Left ventricle myocardium inferior (tissue), 1 donor: ENCODE data around the gene PRR5L. TPM values are rescaled to one million over a fixed set of nuclear protein-coding genes. Genes with fewer than 3 reads are reported as not detected.

Experiments used
- DNase-seq: peaks from one replicate; pipeline ENCODE4 v3.0.0-alpha.2; 2020
- H3K27ac ChIP-seq: fragments of 200-600 bp; replicated peaks from 2 replicates; pipeline ENCODE4 v1.8.0; 2021
- H3K27me3 ChIP-seq: fragments of 200-600 bp; 2 replicates; pipeline ENCODE4 v1.8.0; 2021; ENCODE audit warnings: low read depth
- H3K36me3 ChIP-seq: fragments of 200-600 bp; 2 replicates; pipeline ENCODE4 v1.8.0; 2021
- H3K4me1 ChIP-seq: fragments of 200-600 bp; 2 replicates; pipeline ENCODE4 v1.8.0; 2021
- H3K4me3 ChIP-seq: fragments of 200-600 bp; 2 replicates; pipeline ENCODE4 v1.8.0; 2021; ENCODE audit warnings: mild to moderate bottlenecking, moderate library complexity
- H3K9me3 ChIP-seq: fragments of 200-600 bp; replicated peaks from 2 replicates; pipeline ENCODE4 v1.8.0; 2021
- CTCF ChIP-seq: fragments of 200-600 bp; IDR thresholded peaks from 2 replicates; pipeline ENCODE4 v1.8.0; 2021; ENCODE audit warnings: antibody characterized with exemption, mild to moderate bottlenecking, borderline replicate concordance
- intact Hi-C: fragments of 100-400 bp; cut with micrococcal nuclease; formaldehyde crosslinking; loops from one replicate; pipeline ENCODE4 v1.11.0; 2022
- total RNA-seq: library from RNA; stranded (reverse); fragmentation: NEBNext Ultra II Directional; extraction: Animal tissue kit (Norgen Biotek cat#: 25700); gene quantifications from one replicate; pipeline ENCODE4 v1.2.1, GENCODE V29; 2021
- donor health status: DM: no; HTN: yes; CAD: no; lungs with severe emphysema.

PRR5L gene
- total RNA-seq, 1 donor from 2014 or later = 1.3 TPM

DNA sequence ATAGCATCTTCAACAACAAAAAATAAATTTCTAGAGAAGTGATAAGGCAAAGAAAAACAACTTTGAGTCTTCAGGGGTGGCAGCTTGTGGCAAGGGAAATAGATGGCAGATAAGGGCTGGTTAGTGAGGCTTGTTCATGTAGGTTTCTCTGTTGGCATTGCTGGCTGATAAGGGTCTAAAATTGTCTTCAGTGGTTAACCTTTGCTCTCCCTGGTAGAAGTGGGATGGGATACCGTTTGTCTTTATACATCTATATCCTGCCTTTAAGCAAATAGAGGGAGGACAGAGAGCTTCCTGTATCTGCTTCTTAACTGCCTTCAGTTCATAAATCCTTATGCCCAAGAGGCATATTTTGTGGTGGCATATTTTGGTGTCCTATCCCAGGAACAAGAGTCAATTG lies 156.9 kb downstream of the PRR5L start:
- DNase-seq = no peak
- peaks cover 57% of the 10 kb centered on the region for H3K4me1 ChIP-seq
- H3K36me3 ChIP-seq = no peaks in the 10 kb centered on the region
- H3K9me3 ChIP-seq = no peaks in the 10 kb centered on the region
- TF ChIP-seq CTCF = no peak
- no peak overlapping the region for H3K4me3 ChIP-seq
- H3K27me3 ChIP-seq = no peaks in the 10 kb centered on the region
- peak overlapping the region; percentile 36 for H3K27ac ChIP-seq
- intact Hi-C loops = no loop called here

DNA sequence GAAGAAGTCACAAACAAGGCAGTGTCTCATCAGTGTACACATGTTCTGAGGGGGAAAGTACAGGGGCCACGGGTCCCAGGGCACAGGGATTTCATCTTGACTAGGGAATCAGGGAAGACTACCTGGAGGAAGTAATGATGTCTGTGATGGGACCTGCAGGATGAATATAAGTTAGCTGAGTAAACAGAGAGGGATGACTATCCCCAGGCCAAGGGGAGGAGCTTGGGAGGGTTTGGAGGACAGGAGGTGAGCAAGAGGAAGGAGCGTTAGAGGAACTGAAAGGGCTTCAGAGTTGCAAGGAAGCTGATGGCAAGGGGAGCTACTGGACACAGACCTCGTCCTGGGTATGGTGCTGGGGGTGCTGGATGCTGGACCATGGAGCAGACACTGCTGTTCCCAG lies 157.6 kb downstream of the PRR5L start:
- Histone ChIP-seq H3K4me1 (peaks cover 57% of the 10 kb centered on the region), H3K36me3 (no peaks in the 10 kb centered on the region), H3K9me3 (no peaks in the 10 kb centered on the region), H3K4me3 (no peak overlapping the region), H3K27ac (peak overlapping the region; percentile 36), H3K27me3 (no peaks in the 10 kb centered on the region)
- no peak for TF ChIP-seq CTCF
- intact Hi-C loops = no loop called here
- no peak for DNase-seq

DNA sequence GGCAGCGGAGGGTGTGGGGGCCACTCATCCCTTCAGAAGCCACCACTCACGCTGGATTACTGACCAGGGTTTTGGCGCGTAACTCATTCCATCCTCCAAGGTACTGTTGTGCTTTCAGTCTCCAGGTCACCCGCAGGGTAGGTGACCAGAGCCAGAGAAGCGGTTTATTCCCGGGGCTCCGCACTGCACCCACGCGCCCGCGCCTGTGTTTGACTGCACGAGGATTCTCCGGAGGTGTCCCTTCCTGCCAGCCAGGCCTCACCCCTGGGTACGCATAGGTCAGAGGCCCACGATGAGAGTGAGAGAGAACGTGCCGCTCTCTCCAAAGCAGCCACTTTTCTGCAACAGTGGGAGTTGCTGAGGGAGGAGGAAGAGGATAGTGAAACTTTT lies 158.5 kb downstream of the PRR5L start:
- Histone ChIP-seq H3K27ac (peak overlapping the region; percentile 82), H3K9me3 (no peaks in the 10 kb centered on the region), H3K36me3 (no peaks in the 10 kb centered on the region), H3K4me1 (peaks cover 57% of the 10 kb centered on the region), H3K27me3 (no peaks in the 10 kb centered on the region), H3K4me3 (no peak overlapping the region)
- TF ChIP-seq CTCF = no peak
- intact Hi-C loops = no loop called here
- DNase-seq = no peak

- H3K36me3 ChIP-seq = no peaks in the 10 kb centered on the region
- no peak overlapping the region for H3K4me3 ChIP-seq
- H3K4me1 ChIP-seq = peaks cover 57% of the 10 kb centered on the region
- intact Hi-C loops = no loop called here
- DNase-seq = no peak
- H3K9me3 ChIP-seq = no peaks in the 10 kb centered on the region
- H3K27me3 ChIP-seq = no peaks in the 10 kb centered on the region
- peak overlapping the region; percentile 82 for H3K27ac ChIP-seq
- no peak for TF ChIP-seq CTCF
Measured at GRCh38 chr11:36454941-36455631, 159.0 kb downstream of the PRR5L start.

DNA sequence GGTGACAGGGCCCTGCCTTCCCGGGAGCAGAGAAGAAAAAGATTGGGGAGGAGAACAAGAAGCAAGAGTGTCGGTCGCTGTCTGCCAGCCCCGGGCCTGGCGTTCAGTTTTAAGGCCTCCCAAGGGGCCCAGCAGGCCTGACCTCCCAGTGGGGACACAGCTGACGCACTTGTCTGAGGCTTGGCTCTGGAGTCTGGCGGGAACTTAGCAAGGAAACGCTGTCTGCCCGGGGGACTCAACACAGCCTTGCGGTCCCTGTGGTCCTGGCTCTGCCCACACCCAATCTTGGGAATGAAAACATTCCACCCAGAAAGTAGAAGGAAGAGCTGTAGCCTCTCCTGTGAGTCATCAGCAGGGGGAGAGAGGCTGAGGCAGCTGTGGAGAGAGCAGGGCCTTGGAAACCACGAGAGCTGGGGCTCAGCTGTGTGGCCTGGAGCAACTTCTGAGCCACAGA lies 159.6 kb downstream of the PRR5L start:
- peaks cover 4% of the 10 kb centered on the region for H3K27me3 ChIP-seq
- peak overlapping the region; percentile 82 for H3K27ac ChIP-seq
- no peak overlapping the region for H3K4me3 ChIP-seq
- no peak for TF ChIP-seq CTCF
- intact Hi-C loops = no loop called here
- H3K36me3 ChIP-seq = no peaks in the 10 kb centered on the region
- no peaks in the 10 kb centered on the region for H3K9me3 ChIP-seq
- peaks cover 52% of the 10 kb centered on the region for H3K4me1 ChIP-seq
- peak; percentile 81 for DNase-seq
